H7 (cell line): Measurements from ENCODE around the gene PDE5A. TPM values are rescaled to one million over a fixed set of nuclear protein-coding genes. Genes with fewer than 3 reads are reported as not detected.
"Not testable (repeated sequence)": the region's sequence is repeated elsewhere in the genome, so short reads cannot be mapped to it uniquely, and the experiment has no call there.

Experiments
- DNase-seq: peaks from one replicate; pipeline ENCODE4 v3.0.0; 2012
- H3K27me3 ChIP-seq: 2 replicates; pipeline ENCODE4 v1.6.0; 2011; ENCODE audit warnings: mild to moderate bottlenecking, low read length; ENCODE audit not compliant: control insufficient read depth, insufficient read depth
- H3K36me3 ChIP-seq: replicated peaks from 2 replicates; pipeline ENCODE4 v1.5.1; 2011; ENCODE audit warnings: low read length; ENCODE audit not compliant: control insufficient read depth, insufficient read depth
- H3K4me3 ChIP-seq: 2 replicates; pipeline ENCODE4 v1.5.1; 2011; ENCODE audit warnings: low read depth, mild to moderate bottlenecking, control low read depth, low read length, moderate library complexity; ENCODE audit not compliant: insufficient read depth
- total RNA-seq: library from RNA; depleted of rRNA; stranded (reverse); fragments of >200 nt; shearing (Covaris generic); gene quantifications from 2 replicates; pipeline ENCODE4 v1.2.3, GENCODE V29; 2014

The PDE5A gene
- total RNA-seq, 1 experiment from 2014 or later = 17.2 TPM

DNA sequence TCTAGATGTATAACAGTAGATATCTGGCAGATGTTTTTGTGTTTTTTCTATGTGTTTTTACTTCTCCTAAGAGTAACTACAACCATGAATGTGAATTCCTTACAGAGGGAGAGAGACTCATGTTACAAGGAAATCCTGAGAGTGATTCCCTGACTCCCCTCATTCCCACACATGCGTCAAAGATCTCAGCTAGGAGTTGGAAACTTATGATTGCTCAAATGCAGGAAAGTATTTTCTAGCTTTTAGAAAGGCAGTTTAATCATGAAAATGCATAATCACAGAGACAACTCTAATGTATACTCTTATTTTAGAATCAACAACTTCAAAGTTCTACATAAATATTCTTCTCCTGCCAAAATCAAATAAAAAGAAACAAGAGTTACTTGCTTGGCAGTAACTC is 121.8 kb downstream of the PDE5A start:
- no peak for DNase-seq
- no peaks in the 10 kb centered on the region for H3K27me3 ChIP-seq
- peaks cover 2% of the 10 kb centered on the region for H3K36me3 ChIP-seq
- no peak overlapping the region for H3K4me3 ChIP-seq

DNA sequence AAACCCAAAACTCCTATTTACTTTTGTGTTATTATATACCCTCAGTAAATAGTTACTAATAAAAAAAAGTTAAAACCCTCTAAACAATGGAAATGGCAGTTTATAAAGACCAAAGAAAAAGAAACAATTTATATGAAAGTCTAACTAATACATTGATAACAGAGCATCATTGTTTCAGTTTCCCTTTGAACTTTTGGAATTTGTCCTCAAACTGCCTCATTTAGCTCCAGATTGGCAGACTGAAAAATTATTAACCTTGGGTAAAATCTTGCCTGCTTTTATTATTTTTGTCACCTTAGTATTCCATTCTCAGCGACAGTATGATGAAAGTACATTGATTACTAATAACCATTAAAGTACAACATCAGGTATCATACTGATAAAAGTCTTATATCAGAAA is 124.0 kb downstream of the PDE5A start:
- Histone ChIP-seq H3K4me3 (no peak overlapping the region), H3K36me3 (no peaks in the 10 kb centered on the region; the same call in 1 of the 2 replicates), H3K27me3 (no peaks in the 10 kb centered on the region)
- DNase-seq = no peak

DNA sequence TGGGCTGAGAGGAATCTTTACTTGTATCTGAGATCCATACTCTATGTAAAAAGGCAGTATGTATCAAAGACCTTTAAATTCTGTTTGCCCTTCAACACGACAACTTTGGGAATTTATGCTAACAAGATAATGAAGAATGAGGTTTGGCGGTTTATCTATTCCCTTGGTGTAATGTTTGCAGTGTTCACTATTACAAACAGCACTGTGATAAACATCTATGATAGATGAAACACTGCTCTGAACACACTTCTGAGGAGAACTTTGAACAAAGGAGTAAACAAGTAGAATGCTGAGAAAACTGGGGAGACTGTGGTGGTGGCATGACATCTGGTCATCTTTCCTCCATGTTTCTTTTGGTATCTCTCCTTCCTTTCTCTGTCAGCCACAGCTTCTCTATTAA is 126.9 kb downstream of the PDE5A start:
- Histone ChIP-seq H3K27me3 (no peaks in the 10 kb centered on the region), H3K36me3 (peaks cover 2% of the 10 kb centered on the region), H3K4me3 (no peak overlapping the region)
- DNase-seq = no peak

DNA sequence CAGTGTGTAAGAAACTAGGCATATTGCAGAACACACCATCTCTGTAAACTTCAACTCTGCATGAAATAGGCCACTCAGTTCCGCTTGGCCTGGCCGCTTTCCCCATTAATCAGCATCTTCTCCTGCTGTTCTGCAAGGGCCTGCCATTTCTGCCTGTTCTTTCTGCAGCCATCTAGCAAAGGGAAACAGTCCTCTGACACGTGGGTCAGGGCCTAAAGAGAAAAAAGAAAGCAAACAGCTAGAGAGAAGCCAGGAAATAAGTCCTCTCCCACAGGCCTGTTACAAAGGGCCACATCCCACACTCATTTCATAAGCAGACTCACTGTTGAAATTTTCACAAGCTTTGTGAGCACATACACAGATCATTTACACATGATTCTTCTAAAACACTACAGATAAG is 130.1 kb downstream of the PDE5A start:
- Histone ChIP-seq H3K4me3 (no peak overlapping the region), H3K36me3 (peaks cover 2% of the 10 kb centered on the region), H3K27me3 (no peaks in the 10 kb centered on the region)
- DNase-seq = no peak

DNA sequence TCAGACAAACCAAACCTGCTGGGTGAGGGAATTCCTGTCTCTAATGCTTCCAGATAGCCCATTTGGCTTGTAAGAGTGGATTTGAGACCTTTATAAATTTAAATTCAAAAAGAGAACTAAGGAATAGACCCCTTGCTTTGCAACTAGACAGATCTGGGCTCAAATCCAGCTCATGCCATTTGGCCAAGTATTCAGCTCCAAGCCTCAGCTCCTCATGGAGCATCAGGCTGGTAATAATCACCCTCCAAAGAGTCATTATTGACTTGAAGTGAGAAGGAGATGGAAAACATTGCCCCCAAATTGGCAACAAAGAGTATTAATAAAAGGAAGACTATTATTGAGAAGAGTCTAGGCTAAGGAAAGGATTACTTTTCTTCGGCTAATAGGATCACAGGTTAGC is 134.7 kb downstream of the PDE5A start:
- peaks cover 2% of the 10 kb centered on the region; the same call in 1 of the 2 replicates for H3K36me3 ChIP-seq
- no peak overlapping the region for H3K4me3 ChIP-seq
- DNase-seq = no peak
- no peaks in the 10 kb centered on the region for H3K27me3 ChIP-seq

DNA sequence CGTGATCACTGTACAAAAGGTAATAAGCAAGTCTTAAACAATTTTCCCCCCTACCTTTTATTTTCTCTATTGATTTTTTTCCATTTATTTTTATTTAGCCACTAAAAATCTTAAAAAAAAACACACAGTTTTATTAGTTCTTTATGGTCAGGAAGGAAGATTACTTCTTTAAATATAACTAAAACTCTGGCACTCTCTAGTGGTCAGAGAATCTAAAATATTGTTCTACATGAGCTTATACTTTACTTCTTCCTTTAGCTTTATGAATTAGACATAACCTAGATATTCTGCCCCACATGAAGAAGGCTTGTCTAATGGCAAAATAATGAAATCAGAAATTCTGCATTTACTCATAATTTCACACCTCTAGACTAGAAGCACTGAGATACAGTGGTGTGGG is 135.2 kb downstream of the PDE5A start:
- H3K36me3 ChIP-seq = peaks cover 2% of the 10 kb centered on the region; the same call in 1 of the 2 replicates

DNA sequence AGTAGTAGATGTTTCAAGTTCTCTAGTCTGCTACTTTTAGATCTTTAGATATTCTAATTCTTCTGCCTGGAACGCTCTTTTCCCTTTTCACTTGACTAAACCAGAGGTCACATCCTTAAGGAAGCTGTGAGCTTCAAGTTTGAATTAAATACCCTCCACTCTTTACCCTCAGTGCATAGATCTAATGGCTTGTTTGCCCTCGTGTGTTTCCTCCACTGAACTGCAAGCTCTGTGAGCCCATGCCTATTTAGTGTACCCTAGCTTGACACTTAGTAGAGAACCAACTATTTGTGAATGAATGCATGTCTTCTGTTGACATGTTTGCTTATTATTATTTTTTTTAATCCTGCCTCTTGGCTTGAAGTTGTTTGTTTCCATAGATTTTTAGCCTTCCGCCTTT is 138.3 kb downstream of the PDE5A start:
- Histone ChIP-seq H3K4me3 (no peak overlapping the region), H3K27me3 (no peaks in the 10 kb centered on the region), H3K36me3 (no peaks in the 10 kb centered on the region; the same call in 1 of the 2 replicates)
- peak; percentile 2 for DNase-seq

More for the DNA sequence above, 135.2 kb downstream of the PDE5A start:
- no peak overlapping the region for H3K4me3 ChIP-seq
- H3K27me3 ChIP-seq = no peaks in the 10 kb centered on the region
- no peak for DNase-seq

DNA sequence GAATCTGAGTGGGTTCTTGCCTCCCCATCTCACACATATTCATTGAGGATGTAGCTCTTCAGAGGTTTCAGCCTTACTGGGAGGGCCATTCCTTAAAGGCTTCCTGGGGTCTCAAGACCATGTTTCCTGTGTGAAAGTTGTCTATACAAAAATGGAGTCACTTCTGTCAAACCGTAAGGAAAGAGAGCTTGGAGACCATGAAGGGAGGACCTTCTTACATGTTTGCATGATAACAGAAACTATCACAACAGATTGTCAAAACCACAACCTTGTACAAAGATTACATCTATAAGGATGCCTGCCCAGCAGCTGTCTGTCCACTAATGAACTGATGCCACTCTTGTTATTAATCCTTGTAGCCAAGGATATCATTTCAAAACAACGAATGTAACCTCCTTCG is 139.3 kb downstream of the PDE5A start:
- no peak for DNase-seq

DNA sequence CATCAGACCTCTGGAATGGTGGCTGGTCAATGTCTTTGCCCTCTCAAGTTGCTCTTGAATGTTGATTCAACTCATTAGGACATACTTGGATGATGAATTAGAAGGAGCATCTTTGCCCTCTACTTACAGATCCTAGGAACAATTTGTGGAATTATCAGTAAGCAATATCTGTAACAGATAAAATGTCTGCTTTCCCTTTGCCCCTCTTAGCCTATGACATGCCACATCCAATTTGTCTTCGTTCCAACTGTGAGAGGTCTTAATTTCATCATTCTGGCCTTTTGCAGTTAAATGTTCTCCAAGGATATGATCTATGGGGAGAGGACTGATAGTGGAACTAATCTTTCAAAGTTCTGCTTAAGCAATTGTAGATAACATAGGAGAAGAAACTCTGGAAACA is 148.3 kb downstream of the PDE5A start:
- Histone ChIP-seq H3K27me3 (no peaks in the 10 kb centered on the region), H3K36me3 (peaks cover 3% of the 10 kb centered on the region), H3K4me3 (no peak overlapping the region)
- no peak for DNase-seq

More for the DNA sequence above, 139.3 kb downstream of the PDE5A start:
- Histone ChIP-seq H3K36me3 (no peaks in the 10 kb centered on the region; the same call in 1 of the 2 replicates), H3K27me3 (no peaks in the 10 kb centered on the region), H3K4me3 (no peak overlapping the region)

DNA sequence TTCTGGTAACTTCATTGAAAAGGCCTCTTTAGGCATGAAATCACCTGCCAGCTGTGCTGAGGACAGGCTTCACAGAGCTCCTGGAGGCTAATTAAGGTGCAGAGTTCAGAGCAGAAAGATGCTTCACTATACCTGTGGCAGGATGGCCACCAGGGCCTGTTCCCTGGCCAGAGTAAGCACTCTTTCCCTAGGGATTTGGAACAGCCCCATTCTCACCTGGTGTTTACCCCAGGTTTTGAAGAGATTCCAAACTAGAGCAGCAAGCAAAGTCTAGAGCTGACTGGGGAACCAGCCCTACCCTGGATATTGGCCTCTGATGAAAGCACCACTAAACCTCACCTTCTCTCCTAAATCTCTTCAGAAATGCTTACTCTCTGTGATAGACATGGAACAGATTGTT is 148.8 kb downstream of the PDE5A start:
- no peak for DNase-seq
- H3K27me3 ChIP-seq = no peaks in the 10 kb centered on the region
- no peak overlapping the region for H3K4me3 ChIP-seq
- peaks cover 3% of the 10 kb centered on the region for H3K36me3 ChIP-seq

DNA sequence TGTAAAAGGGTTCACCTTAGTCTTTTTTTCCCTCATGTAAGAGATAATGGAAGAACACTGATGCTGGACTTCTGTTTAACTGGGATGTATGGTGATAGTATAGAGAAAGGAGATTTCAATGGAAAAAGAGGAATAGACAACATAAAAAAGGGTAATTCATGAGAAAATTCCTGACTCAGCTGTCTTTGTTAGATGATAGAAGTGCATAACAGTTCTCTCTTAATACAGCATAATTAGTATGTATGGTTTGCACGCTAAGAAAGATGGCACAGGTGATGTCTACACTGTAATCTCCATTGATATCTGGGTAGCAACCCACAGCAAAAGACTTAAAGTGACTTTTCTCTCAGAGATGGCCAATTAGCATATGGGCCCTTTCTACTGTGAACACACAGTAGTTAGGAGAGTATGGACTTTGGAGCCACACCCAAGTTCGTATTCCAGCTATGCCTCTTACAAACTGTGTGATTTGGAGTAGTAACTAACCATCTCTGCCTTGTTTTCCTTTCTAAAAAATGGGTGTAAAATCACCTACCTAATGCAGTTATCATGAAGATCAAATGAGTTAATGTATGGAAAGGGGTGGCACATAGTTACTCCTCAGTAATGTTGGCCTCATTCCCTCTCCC is 149.3 kb downstream of the PDE5A start:
- no peak for DNase-seq
- peaks cover 3% of the 10 kb centered on the region for H3K36me3 ChIP-seq
- H3K27me3 ChIP-seq = no peaks in the 10 kb centered on the region
- no peak overlapping the region for H3K4me3 ChIP-seq

DNA sequence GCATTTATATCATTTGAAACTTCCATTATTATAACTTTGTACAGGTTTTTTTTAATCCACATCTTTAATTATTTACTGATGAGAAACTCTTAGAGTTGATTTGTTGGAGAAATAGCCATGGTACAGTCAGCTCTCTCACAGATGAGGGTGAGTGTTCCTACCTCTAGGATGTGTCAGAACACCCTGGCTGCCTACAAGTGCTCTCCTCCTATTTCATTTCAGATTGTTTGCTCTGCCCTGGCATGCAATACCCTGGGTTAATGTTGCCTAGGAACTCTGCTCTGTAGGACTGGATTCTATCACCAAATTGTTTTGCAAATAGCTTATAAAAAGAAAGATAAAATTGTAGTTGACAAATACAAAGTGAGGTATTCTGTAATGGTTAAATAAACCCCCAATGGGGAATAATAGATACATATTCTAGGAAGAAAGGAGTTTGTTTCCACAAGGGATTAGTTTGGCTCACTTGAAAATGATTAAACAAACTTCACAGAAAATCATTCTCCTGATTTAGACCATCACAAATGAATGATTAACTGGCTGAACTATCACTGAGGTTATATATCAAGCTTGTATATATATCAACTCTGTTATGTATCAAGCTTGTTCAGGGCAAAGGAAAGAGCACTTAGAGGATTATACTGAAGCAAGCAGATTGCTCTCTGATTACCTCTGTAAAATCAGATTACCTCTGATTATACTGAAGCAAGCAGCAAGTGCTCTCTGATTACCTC is 150.0 kb downstream of the PDE5A start:
- no peaks in the 10 kb centered on the region for H3K27me3 ChIP-seq
- no peak for DNase-seq
- peaks cover 3% of the 10 kb centered on the region for H3K36me3 ChIP-seq
- H3K4me3 ChIP-seq = no peak overlapping the region

DNA sequence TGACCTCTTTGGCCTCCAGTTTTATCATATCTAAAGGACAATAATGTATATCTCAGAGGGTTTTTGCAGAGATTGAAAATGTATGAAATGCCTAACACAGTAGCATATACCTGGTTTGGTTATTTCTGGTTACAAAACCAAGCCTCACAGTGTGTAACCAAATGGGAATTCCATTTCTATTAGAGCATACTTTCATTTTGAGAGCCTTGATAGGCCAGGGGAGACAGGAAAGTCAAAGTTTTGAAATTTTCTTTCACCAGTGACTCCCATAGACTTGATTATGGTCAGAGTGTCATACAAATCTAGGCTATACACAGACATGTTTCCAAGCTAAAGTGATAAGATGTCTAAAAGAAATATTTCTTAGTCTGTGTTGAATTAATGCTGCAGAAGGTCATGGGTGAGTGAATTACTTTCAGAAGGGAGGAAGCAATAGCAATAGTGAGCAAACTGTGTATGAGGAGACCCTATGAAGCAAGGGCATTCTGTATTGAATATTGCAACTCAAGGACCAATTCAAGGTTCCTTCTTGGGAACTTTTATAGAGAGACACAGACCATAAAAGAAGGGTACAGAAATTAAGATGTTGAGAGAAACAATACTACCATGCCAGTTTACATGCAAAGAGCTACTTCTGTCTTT is 151.1 kb downstream of the PDE5A start:
- Histone ChIP-seq H3K36me3 (peaks cover 3% of the 10 kb centered on the region), H3K4me3 (no peak overlapping the region), H3K27me3 (no peaks in the 10 kb centered on the region)
- no peak for DNase-seq

DNA sequence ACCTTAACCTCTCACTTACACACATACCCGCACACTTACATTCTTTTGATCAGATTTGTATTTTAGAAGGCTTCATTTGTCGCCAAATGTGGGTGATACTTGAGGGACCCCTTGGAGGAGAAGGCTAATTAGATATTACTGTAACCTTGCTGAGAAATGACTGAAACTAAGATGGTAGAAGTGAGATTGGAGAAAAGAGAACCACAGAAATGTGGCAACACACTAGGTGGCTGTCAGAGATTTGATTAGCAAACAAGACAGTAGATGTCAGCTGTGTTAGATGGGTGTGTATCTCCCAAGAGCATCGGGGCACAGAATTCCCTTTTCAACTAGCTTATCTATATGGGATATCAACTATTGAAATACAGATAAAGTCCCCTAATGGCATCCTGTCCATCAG is 157.3 kb downstream of the PDE5A start:
- no peak overlapping the region for H3K4me3 ChIP-seq
- H3K36me3 ChIP-seq = no peaks in the 10 kb centered on the region; the same call in 1 of the 2 replicates
- DNase-seq = no peak
- H3K27me3 ChIP-seq = no peaks in the 10 kb centered on the region

DNA sequence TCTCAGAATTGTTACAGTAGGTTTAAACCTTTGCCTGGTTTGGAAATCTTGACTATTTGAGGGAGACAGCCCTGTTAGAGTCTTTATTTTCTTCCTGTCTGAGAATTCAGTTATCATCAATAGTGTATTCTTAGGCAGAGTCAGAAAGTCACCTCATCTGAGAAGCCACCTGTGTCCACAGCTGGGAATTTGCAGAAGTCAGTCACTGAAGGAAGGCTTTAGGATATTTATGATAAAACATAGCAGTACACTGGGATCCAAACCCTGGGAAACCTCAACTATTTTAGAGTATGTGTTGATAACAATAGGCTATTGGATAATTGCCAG is 157.9 kb downstream of the PDE5A start:
- H3K27me3 ChIP-seq, H3K36me3 ChIP-seq, DNase-seq, H3K4me3 ChIP-seq: not testable (repeated sequence)
